GM12892 (cell line): ENCODE data around the gene CAPZA2. TPM values are rescaled to one million over a fixed set of nuclear protein-coding genes. Genes with fewer than 3 reads are reported as not detected.
"Not testable (repeated sequence)": the region's sequence is repeated elsewhere in the genome, so short reads cannot be mapped to it uniquely, and the experiment has no call there.

Experiments used
- DNase-seq: peaks from one replicate; pipeline ENCODE4 v3.0.0; 2011; ENCODE audit not compliant: insufficient read length
- FAIRE-seq: peaks from 2 replicates; lab custom pipeline; 2011; peaks lifted over from hg19 to GRCh38; lab: Jason Lieb, UNC
- POLR2A ChIP-seq: IDR thresholded peaks from 2 replicates; pipeline ENCODE4 v1.6.1; 2011; ENCODE audit warnings: low read depth, low read length, control low read depth
- POLR2AphosphoS5 ChIP-seq: IDR thresholded peaks from 2 replicates; pipeline ENCODE4 v1.6.1; 2011; ENCODE audit warnings: low read depth, low read length, control low read depth
- TAF1 ChIP-seq: IDR thresholded peaks from 2 replicates; pipeline ENCODE4 v1.6.1; 2011; ENCODE audit warnings: low read depth, mild to moderate bottlenecking, control low read depth, low read length, borderline replicate concordance
- polyA plus RNA-seq: library from polyadenylated mRNA; unstranded; fragments of >200 nt; gene quantifications from one replicate; pipeline ENCODE4 v1.2.1, GENCODE V29; 2012; ENCODE audit warnings: missing spikeins, inconsistent platforms; ENCODE audit not compliant: missing spikeins

Gene CAPZA2
- 96.0 TPM for polyA plus RNA-seq

DNA sequence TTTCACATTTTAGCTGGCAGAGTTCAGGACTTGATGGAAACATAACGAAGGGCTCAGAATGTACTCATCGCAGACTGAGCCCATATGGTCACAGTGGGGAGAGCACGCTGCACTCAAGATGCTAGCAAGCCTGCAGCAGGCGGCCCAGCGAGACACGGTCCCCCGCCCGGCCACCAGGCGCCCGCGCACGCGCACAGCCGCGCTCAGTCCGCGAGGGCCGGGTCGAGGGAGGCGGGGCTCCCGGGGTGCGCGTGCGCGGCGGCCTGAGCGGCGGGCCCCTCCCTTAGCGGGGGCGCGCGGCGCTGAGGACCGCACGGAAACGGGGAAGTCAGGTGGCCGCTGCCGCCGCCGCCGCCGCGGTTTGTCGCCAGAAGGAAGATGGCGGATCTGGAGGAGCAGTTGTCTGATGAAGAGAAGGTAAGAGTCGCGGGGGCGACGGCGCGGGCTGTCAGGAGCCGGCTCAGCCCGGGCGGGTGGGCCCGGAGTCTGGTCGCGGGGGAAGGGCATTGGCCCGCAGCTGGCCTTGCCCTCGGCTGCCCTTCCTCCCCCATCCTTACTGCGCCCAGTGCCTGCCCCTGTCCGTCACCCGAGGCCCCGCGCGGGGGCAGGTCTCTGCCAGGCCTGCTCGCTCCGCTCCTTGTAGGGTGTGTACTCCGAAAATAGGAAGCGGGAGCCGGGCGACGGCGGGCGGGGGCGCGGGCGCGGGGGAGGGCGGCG is at the start of gene CAPZA2:
Gene CAPZA2, plus strand, starts transcription at position 354 of the 717 bp plus-strand sequence. Its CDS starts 25 bp downstream, at position 379.
- peak; percentile 98 for FAIRE-seq

DNA sequence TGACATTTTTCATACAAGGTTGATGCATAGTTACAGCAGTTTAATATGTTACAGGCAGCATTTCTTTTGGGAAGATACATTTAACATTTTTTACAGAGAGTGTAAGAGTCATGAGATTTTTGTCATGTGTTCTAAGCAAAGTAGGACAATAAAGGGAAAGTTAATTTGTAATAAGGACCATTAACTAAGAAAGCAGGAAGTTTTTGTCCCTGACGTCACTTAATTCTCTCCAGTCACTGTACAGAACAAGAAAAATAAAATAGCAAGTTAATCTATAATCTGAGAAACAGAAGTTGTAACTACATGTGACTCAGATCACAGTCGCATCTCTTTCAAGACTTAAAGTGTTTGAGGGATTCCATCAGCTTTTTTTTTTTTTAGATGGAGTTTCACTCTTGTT is 49.5 kb upstream of the CAPZA2 start:
- no peak for DNase-seq
- no peak for FAIRE-seq
- TF ChIP-seq POLR2AphosphoS5 (no peak), POLR2A (no peak), TAF1 (no peak)

More for the DNA sequence above, at the start of gene CAPZA2:
- TF ChIP-seq TAF1, result peak; percentile 94
- TF ChIP-seq POLR2AphosphoS5, result peak; percentile 79
- TF ChIP-seq POLR2A, result peak; percentile 87
- peak; percentile 94 for DNase-seq

DNA sequence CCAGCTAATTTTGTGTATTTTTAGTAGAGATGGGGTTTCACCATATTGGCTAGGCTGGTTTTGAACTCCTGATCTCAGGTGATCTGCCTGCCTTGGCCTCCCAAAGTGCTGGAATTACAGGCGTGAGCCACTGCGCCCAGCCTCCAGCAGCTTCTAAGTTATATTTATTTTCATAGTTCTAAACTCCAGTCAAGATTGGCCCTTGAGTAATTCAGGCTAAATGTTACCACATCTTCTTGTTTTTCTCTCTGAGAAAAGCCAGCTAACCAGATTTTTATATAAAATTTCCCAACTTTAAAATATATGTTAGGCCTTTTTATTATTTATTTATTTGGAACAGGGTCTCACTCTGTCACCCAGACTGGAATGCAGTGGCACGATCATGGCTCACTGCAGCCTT is 49.0 kb upstream of the CAPZA2 start:
- DNase-seq, FAIRE-seq: not testable (repeated sequence)

DNA sequence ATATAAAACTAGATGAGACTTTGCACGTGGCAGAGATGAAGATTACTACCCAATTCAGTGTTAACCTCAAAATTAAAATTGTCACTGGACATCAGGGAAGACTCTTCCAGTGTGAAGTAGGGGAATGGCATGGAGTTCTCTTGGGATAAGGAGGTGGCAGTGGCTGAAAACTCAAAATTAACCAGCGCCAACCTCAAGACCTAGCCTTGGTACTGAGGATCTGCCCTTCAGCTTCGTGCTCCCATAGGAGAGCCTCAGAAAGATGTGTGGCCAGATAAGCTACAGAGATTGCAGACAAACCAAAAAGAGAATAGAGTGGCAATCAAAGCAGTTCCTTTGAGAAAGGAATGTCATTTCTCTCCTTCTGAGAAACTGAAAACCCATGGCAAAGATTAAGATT is 47.3 kb upstream of the CAPZA2 start:
- TF ChIP-seq TAF1 (no peak), POLR2A (no peak), POLR2AphosphoS5 (no peak)
- no peak for FAIRE-seq
- DNase-seq, result no peak

DNA sequence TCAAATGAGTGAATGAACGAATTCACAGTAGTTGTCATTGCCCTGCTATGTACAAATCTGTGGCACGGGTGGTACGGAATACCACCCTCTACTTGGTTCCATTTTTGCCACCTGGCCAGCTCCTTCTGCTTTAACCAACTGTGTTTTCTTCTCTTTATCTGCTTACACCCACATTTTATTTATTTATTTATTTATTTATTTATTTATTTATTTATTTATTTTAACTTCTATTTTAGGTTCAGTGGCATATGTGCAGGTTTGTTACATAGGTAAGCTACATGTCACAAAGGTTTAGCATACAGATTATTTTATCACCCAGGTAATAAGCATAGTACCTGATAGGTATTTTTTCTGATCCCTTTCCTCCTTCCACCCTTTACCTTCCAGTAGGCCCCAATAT is 42.2 kb upstream of the CAPZA2 start:
- FAIRE-seq (no peak), DNase-seq (no peak)
- no peak for TF ChIP-seq POLR2AphosphoS5
- no peak for TF ChIP-seq POLR2A
- no peak for TF ChIP-seq TAF1

DNA sequence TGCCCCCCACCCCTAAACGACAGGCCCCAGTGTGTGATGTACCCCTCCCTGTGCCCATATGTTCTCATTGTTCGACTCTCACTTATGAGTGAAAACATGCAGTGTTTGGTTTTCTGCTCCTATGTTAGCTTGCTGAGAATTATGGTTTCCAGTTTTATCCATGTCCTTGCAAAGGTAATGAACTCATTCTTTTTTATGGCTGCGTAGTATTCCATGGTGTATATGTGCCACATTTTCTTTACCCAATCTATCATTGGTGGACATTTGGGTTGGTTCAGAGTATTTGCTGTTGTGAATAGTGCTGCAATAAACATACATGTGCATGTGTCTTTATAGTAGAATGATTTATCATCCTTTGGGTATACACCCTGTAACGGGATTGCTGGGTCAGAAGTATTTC is 40.7 kb upstream of the CAPZA2 start:
- not testable (repeated sequence) for DNase-seq, FAIRE-seq

DNA sequence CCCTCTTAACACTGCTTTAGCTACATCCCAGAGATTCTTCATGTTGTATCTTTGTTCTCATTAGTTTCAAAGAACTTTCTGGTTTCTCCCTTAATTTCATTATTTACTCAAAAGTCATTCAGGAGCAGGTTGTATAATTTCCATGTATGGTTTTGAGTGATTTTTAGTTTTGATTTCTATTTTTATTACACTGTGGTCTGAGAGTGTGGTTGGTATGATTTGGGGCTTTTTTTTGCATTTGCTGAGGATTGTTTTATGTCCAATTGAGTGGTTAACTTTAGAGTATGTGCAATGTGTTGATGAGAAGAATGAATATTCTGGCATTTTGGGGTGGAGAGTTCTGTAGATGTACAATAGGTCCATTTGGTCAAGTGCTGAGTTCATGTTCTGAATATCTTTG is 37.9 kb upstream of the CAPZA2 start:
- DNase-seq, result no peak
- no peak for TF ChIP-seq POLR2AphosphoS5
- TF ChIP-seq TAF1, result no peak
- no peak for TF ChIP-seq POLR2A
- no peak for FAIRE-seq

DNA sequence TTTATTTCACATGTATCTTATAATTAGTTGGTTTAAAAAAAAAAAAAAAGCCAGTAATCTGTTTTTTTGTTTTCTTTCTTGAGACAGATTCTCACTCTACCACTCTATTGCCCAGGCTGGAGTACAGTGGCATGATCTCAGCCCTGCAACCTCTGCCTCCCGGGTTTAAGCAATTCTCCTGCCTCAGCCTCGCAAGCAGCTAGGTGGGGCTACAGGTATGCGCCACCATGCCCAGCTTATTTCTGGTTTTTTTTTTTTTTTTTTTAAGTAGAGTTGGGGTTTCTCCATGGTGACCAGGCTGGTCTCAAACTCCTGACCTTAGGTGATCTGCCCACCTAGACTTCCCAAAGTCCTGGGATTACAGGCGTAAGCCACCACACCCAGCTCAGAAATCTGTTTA is 34.1 kb upstream of the CAPZA2 start:
- TF ChIP-seq POLR2AphosphoS5 (no peak), POLR2A (no peak), TAF1 (no peak)
- DNase-seq (no peak), FAIRE-seq (no peak)

DNA sequence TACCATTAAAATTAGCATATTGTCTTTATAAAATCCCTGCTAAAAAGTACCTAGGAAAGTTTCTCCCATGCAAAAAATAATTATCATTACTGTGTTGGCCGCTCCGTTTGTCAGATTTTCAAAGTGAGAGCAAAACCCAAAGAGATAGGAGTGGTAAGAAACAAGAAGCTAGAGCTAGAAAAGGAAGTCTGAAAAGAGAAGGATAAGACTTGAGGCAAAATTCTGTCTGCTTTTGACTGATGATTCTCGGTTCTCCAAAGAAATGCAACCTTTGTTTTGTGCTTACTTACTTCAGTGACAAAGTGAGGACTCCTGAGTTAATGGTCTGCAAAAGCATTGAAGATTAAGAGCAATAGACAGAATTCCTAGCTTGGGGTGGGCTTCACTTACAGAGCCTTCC is 33.3 kb upstream of the CAPZA2 start:
- no peak for DNase-seq
- TF ChIP-seq POLR2A (no peak), TAF1 (no peak), POLR2AphosphoS5 (no peak)
- FAIRE-seq, result no peak

DNA sequence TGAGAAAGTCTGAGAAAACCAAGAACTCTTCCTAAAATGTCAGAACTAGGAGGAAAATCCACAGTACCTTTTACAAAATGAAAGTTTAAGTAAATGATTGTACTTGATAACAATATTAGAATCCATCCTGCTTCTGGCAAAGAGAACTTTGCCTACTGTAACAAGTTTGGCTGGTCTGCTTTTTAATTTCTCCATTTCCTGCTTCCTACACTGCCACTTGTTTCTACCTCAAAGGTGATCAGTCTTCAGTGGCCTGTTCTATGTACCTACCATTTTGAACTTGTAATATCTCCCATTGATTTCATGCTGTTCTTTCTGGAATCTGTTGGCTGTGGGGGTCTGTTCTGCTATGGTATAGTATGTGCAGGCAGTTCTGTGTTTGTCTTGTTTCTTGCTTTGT is 32.9 kb upstream of the CAPZA2 start:
- FAIRE-seq (no peak), DNase-seq (no peak)
- TF ChIP-seq POLR2A, result no peak
- no peak for TF ChIP-seq POLR2AphosphoS5
- TF ChIP-seq TAF1, result no peak

DNA sequence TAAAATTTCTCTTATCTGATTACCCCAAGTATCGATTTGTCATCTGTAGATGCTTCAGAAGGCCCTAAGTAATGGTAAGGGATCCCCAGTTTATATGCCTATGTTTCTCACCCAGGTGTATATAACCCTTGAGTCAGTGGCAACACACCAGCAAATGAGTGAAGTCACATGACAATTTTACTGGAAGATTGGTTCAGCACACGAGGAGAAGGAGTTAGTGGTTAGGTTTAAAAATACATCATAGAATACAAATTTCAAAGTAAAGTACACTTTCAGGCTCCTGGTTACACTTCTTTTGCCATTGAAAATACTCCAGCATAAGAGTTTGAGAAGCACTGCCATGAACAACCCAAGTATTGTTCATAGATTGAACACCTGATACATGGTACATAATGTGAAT is 29.7 kb upstream of the CAPZA2 start:
- FAIRE-seq (no peak), DNase-seq (no peak)
- TF ChIP-seq POLR2AphosphoS5, result no peak
- no peak for TF ChIP-seq TAF1
- TF ChIP-seq POLR2A, result no peak

DNA sequence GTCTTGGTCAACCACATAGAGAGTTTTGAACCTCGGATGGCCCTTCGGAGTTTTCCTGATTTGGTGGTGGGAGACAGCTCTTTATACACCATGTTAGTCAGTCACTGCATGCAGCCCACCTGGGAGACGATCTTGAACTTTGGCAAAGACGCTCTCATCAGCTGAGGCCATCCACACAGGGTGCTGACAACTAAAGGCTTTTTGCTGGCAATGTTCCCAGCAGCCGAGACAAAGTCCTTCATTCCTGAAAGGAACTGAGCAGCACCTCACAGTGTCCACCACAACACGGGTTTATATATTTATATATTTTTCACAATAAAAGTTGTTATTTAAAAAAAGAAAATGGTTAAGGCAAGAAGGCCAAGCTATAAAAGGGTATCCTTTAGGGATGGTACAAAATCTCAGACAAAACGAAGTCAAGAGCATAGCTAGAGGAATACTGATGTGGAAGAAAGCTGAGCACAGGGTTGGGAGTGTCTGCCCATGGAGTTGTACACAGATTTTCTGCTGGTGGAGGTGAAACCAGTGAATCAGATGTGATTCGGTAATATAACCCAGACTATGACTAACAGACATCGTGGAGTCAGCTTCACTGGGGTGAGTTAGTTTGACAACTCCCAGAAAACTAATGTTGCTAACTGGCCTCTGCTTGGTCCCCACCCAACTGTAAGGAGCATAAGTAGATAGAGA is 27.4 kb upstream of the CAPZA2 start:
- TF ChIP-seq TAF1 (no peak), POLR2AphosphoS5 (no peak), POLR2A (no peak)
- DNase-seq (no peak), FAIRE-seq (no peak)

DNA sequence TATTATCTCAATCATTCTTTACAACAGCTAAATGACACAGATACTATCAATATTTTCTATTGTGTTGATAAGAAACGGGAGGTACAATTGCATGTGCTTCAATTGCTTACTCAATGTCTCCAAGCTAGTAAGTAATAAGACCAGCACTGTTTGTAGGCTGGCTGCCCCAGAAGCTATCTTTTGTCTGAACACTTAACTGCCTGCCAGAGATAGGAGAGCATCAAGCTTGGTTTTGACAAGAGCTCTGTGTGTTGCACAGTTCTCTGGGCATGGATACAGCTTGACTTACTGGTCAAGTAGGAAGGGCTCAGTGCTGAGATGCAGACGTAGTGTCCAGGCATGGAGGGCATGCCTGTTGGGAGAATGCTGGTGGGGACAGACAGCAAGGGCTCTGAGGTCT is 26.3 kb upstream of the CAPZA2 start:
- FAIRE-seq (no peak), DNase-seq (no peak)
- no peak for TF ChIP-seq POLR2A
